AG04450 (cell line): ENCODE results near the gene ECEL1. TPM values are rescaled to one million over a fixed set of nuclear protein-coding genes. Genes with fewer than 3 reads are reported as not detected.
"Not testable (repeated sequence)": the region's sequence is repeated elsewhere in the genome, so short reads cannot be mapped to it uniquely, and the experiment has no call there.

ENCODE experiments used
- CTCF ChIA-PET: fragments of 300-600, 350-600 bp; formaldehyde crosslinking; extraction: SDS; loops from one replicate; lab custom pipeline; 2022; ENCODE audit warnings: antibody characterized with exemption, inconsistent platforms; lab: Charles Lee
- POLR2A ChIA-PET: fragments of 350-600 bp; formaldehyde crosslinking; extraction: SDS; loops from one replicate; lab custom pipeline; 2021; ENCODE audit warnings: antibody characterized with exemption, inconsistent platforms; lab: Yijun Ruan, JAX
- DNase-seq: peaks from one replicate; pipeline ENCODE4 v3.0.0-alpha.2; 2011; ENCODE audit warnings: low read depth, low spot score
- H3K27ac ChIP-seq: one replicate; pipeline ENCODE4 v1.5.1; 2012; ENCODE audit warnings: low read depth, low read length, control low read depth
- H3K27me3 ChIP-seq: one replicate; pipeline ENCODE4 v1.6.0; 2012; ENCODE audit warnings: low read length; ENCODE audit not compliant: control insufficient read depth, insufficient read depth
- H3K4me3 ChIP-seq: 2 replicates; pipeline ENCODE4 v1.5.1; 2011; ENCODE audit warnings: mild to moderate bottlenecking, low read depth, low read length, control low read depth
- H3K9me3 ChIP-seq: 2 replicates; pipeline ENCODE4 v1.5.1; 2012; ENCODE audit warnings: low read length; ENCODE audit not compliant: control insufficient read depth, insufficient read depth
- CTCF ChIP-seq: IDR thresholded peaks from 2 replicates; pipeline ENCODE4 v1.5.1; 2011; ENCODE audit warnings: low read depth, low read length, control low read depth, inconsistent platforms
- polyA plus RNA-seq: library from polyadenylated mRNA; depleted of rRNA; stranded (reverse); fragments of >200 nt; gene quantifications from 2 replicates; pipeline ENCODE4 v1.2.3, GENCODE V29; 2011

The ECEL1 gene
- polyA plus RNA-seq, 1 experiment = not detected

DNA sequence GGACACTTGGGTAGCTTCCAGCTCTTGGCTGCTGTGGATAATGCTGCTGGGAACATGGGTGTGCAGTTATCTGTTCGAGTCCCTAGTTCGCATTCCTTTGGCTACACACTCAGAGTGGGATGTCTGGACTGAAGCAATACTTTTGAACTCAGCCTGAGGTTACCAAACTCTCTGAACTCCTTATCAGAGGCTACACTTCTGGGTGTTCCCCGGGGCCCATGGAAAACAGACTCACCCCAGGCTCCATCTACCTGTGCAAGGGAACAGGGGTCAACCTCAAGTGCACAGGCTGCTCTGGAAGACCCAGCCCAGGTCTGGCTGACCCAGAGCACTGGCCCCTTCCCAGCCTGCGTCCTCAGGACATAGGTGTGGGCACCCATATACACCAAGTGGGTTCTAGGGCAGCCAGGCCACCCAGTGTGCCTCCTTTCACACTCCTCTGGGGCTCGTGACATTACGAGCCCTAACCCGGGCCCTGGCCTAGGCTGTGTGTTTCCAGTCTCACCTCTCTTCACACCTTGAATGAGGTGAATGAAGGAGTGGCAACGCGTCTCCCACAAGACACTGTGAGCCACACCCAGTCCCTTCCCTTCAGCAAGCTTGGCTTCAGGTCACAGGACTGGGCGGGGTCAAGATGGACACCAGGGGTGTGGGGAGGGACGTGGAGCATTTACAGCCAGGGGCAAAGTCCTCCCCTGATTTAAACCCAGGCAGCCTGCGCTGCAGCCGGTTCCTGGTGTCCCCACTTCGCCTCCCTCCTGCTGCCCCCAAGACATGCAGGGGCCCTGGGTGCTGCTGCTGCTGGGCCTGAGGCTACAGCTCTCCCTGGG lies 32.0 kb downstream of the ECEL1 start, which contains the start of gene ALPI:
TSS of gene ALPI (plus strand) at position 728 of the 830 bp plus-strand sequence. CDS start at position 775, 47 bp downstream.
- H3K9me3 ChIP-seq = no peaks in the 10 kb centered on the region; the same call in 1 of the 2 replicates
- no peak for TF ChIP-seq CTCF
- POLR2A ChIA-PET = no interaction called here
- CTCF ChIA-PET = interaction anchor here (1.4 kb wide), 1 partner anchor 67 kb away, joined by 4 read pairs; no protein-coding TSS in a partner anchor
- no peak within 1 kb of the TSS for H3K4me3 ChIP-seq
- DNase-seq = no peak
- peaks cover 20% of the 10 kb centered on the region for H3K27me3 ChIP-seq
- H3K27ac ChIP-seq = no peak within 1 kb of the TSS

GRCh38 chr2:232454630-232455029 lies 33.0 kb downstream of the ECEL1 start:
- ChIA-PET CTCF (no interaction called here), POLR2A (no interaction called here)
- no peak for DNase-seq
- no peaks in the 10 kb centered on the region; the same call in 1 of the 2 replicates for H3K9me3 ChIP-seq
- H3K27me3 ChIP-seq = peaks cover 22% of the 10 kb centered on the region
- TF ChIP-seq CTCF = no peak
- no peak overlapping the region for H3K27ac ChIP-seq
- no peak overlapping the region for H3K4me3 ChIP-seq

DNA sequence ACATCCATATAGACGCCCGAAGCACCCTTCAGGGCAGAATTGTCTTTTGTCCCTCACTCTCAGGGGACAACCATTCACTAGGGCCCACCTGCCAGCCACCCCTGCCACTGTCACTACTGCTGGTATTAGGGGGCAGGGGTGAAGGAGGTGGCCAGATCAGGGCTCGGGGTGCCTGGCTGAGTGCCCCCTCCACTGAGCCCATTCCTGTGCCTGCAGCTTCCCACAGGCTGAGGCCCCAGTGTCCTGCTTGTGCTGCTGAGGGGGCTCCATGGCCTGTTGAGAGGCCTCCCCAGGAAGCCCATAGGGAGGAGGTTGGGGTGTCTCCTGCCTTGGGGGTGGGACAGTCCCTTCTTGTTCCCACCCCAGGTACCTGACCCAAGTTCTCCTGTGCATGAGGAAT lies 36.0 kb downstream of the ECEL1 start:
- H3K4me3 ChIP-seq, POLR2A ChIA-PET, H3K9me3 ChIP-seq, H3K27ac ChIP-seq, DNase-seq, CTCF ChIA-PET: not testable (repeated sequence)
- peaks cover 19% of the 10 kb centered on the region for H3K27me3 ChIP-seq

GRCh38 chr2:232449964-232450363 lies 37.7 kb downstream of the ECEL1 start:
- Histone ChIP-seq H3K9me3 (no peaks in the 10 kb centered on the region), H3K27ac (no peak overlapping the region), H3K4me3 (no peak overlapping the region), H3K27me3 (peaks cover 13% of the 10 kb centered on the region)
- no peak for TF ChIP-seq CTCF
- ChIA-PET CTCF (no interaction called here), POLR2A (no interaction called here)
- no peak for DNase-seq

DNA sequence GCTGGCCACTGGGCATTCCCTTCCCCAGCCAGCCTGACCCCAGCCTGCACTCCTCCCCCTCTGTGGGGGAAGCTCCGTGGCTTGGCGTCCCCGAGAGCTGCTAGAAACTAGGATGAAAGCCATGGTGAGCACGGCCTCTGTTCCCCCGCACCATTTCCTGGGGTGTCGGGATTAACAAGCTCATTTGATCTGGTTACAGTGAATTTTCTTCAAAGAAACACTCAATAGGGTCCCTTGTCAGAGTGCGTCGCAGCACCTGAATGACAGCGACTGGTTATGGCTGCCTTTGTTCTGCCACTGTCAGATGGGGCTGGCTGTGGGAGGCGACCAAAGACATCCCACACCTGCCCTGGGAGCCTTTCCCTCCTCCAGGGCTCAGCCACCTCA lies 39.3 kb downstream of the ECEL1 start:
- ChIA-PET POLR2A (no interaction called here), CTCF (interaction anchor here (2.3 kb wide), 1 partner anchor 72 kb away, joined by 12 read pairs; the partner anchor contains the start of gene PRSS56)
- H3K27me3 ChIP-seq = peaks cover 9% of the 10 kb centered on the region
- H3K4me3 ChIP-seq = no peak overlapping the region
- TF ChIP-seq CTCF = no peak
- no peak for DNase-seq
- no peaks in the 10 kb centered on the region for H3K9me3 ChIP-seq
- no peak overlapping the region for H3K27ac ChIP-seq
